A549 (cell line): ENCODE measurements around the gene DDIT3.

Experiments
- BHLHE40 ChIP-seq: IDR thresholded peaks from 2 replicates; pipeline ENCODE4 v1.6.1; 2012; ENCODE audit warnings: low read depth, low read length, inconsistent platforms
- CHD4 ChIP-seq: fragments of 200-600 bp; sonication (generic); IDR thresholded peaks from 2 replicates; pipeline ENCODE4 v1.6.1; 2016; ENCODE audit warnings: antibody characterized with exemption, mild to moderate bottlenecking, borderline replicate concordance
- KDM1A ChIP-seq: fragments of 200-600 bp; sonication (generic); IDR thresholded peaks from 2 replicates; pipeline ENCODE4 v1.6.1; 2016; ENCODE audit warnings: low read depth, mild to moderate bottlenecking
- MAZ ChIP-seq: fragments of 150-350 bp; IDR thresholded peaks from 2 replicates; pipeline ENCODE4 v1.6.1; 2014; ENCODE audit warnings: antibody characterized with exemption, low read depth, low read length, borderline replicate concordance
- POLR2A ChIP-seq: IDR thresholded peaks from 2 replicates; pipeline ENCODE4 v1.6.1; 2012; ENCODE audit warnings: mild to moderate bottlenecking, low read length
- TF ChIP-seq, protein P1 (sequence below): fragments of >200 bp; sonication (Bioruptor Twin); formaldehyde crosslinking; IDR thresholded peaks from 3 replicates; pipeline ENCODE4 v1.5.1; 2016
- TF ChIP-seq, protein P2 (sequence below): IDR thresholded peaks from 2 replicates; pipeline ENCODE4 v1.6.1; 2012
- TF ChIP-seq, protein P3 (sequence below): fragments of 250-450 bp; sonication (Bioruptor Pico); IDR thresholded peaks from 2 replicates; pipeline ENCODE4 v1.5.0; 2021; ENCODE audit warnings: mild to moderate bottlenecking, moderate library complexity, borderline replicate concordance

DNA sequence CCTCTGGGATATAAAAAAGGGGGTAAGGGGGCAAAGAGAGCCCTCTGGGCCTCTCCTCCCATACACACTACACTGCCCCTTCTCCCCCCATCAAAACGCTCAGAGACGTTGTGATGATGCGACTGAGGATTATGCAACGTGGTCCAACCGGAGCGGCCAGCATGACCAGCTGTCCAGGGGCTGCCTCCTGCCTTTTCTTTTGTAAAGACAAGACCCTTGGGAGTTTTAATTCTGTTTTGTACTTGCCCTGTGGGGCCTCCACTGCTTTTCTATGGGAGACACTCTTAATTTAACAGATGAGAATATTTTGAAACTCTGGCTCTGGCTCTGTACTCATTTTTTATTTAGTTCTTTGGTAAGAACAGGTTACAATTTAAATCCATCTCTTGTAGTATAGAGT is 9.5 kb upstream of the DDIT3 start:
- TF ChIP-seq BHLHE40 (no peak), POLR2A (no peak), KDM1A (no peak), MAZ (no peak), CHD4 (no peak)
- TF ChIP-seq, protein P1, sequence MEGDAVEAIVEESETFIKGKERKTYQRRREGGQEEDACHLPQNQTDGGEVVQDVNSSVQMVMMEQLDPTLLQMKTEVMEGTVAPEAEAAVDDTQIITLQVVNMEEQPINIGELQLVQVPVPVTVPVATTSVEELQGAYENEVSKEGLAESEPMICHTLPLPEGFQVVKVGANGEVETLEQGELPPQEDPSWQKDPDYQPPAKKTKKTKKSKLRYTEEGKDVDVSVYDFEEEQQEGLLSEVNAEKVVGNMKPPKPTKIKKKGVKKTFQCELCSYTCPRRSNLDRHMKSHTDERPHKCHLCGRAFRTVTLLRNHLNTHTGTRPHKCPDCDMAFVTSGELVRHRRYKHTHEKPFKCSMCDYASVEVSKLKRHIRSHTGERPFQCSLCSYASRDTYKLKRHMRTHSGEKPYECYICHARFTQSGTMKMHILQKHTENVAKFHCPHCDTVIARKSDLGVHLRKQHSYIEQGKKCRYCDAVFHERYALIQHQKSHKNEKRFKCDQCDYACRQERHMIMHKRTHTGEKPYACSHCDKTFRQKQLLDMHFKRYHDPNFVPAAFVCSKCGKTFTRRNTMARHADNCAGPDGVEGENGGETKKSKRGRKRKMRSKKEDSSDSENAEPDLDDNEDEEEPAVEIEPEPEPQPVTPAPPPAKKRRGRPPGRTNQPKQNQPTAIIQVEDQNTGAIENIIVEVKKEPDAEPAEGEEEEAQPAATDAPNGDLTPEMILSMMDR, result no peak
- TF ChIP-seq, protein P2, sequence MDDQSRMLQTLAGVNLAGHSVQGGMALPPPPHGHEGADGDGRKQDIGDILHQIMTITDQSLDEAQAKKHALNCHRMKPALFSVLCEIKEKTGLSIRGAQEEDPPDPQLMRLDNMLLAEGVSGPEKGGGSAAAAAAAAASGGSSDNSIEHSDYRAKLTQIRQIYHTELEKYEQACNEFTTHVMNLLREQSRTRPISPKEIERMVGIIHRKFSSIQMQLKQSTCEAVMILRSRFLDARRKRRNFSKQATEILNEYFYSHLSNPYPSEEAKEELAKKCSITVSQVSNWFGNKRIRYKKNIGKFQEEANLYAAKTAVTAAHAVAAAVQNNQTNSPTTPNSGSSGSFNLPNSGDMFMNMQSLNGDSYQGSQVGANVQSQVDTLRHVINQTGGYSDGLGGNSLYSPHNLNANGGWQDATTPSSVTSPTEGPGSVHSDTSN, result no peak
- TF ChIP-seq, protein P3, sequence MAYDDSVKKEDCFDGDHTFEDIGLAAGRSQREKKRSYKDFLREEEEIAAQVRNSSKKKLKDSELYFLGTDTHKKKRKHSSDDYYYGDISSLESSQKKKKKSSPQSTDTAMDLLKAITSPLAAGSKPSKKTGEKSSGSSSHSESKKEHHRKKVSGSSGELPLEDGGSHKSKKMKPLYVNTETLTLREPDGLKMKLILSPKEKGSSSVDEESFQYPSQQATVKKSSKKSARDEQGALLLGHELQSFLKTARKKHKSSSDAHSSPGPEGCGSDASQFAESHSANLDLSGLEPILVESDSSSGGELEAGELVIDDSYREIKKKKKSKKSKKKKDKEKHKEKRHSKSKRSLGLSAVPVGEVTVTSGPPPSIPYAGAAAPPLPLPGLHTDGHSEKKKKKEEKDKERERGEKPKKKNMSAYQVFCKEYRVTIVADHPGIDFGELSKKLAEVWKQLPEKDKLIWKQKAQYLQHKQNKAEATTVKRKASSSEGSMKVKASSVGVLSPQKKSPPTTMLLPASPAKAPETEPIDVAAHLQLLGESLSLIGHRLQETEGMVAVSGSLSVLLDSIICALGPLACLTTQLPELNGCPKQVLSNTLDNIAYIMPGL, result no peak
